ENCODE data around the gene SIL1. TPM values are rescaled to one million over a fixed set of nuclear protein-coding genes. Genes with fewer than 3 reads are reported as not detected.

The SIL1 gene
- total RNA-seq, 1 experiment from 2014 or later: 10.7 TPM

GRCh38 chr5:138948471-138949222 lies 249.5 kb downstream of the SIL1 start (continued):
- TF ChIP-seq ARID4B (CRISPR knock-in tag; IDR thresholded peaks at IDR 0.05; ENCODE audit: borderline replicate concordance): no peak
- no peak for TF ChIP-seq CREB1 (CRISPR knock-in tag; IDR thresholded peaks at IDR 0.05)
- no peak for TF ChIP-seq ZNF317 (CRISPR knock-in tag; IDR thresholded peaks at IDR 0.05; ENCODE audit: borderline replicate concordance, low read depth)
- no peak for TF ChIP-seq ZSCAN18 (CRISPR knock-in tag; IDR thresholded peaks at IDR 0.05)
- TF ChIP-seq ESRRA (CRISPR knock-in tag; IDR thresholded peaks at IDR 0.05; ENCODE audit: borderline replicate concordance): no peak
- TF ChIP-seq RORB (CRISPR knock-in tag; IDR thresholded peaks at IDR 0.05): no peak

- Mint-ChIP-seq H3K4me1 (peaks cover 35% of the 10 kb centered on the region), H3K4me3 (no peak overlapping the region), H3K27me3 (ENCODE audit: low read depth) (no peaks in the 10 kb centered on the region), H3K36me3 (no peaks in the 10 kb centered on the region), H3K9me3 (no peaks in the 10 kb centered on the region), H3K27ac (no peak overlapping the region; the same call in 1 of the 2 replicates)
- ATAC-seq (no peak), DNase-seq (ENCODE audit: low spot score) (no peak)
- CTCF ChIA-PET: no interaction called here
- POLR2A ChIA-PET: no interaction called here
- TF ChIP-seq OVOL2 (CRISPR knock-in tag; IDR thresholded peaks at IDR 0.05; ENCODE audit: borderline replicate concordance) (no peak), KAT7 (CRISPR knock-in tag; IDR thresholded peaks at IDR 0.05; ENCODE audit: borderline replicate concordance) (no peak), ZNF232 (CRISPR knock-in tag; IDR thresholded peaks at IDR 0.05) (no peak), ZNF317 (CRISPR knock-in tag; IDR thresholded peaks at IDR 0.05; ENCODE audit: borderline replicate concordance, low read depth) (no peak), MYBL2 (CRISPR knock-in tag; IDR thresholded peaks at IDR 0.05) (no peak), ZBTB21 (CRISPR knock-in tag; IDR thresholded peaks at IDR 0.05; ENCODE audit: borderline replicate concordance) (no peak), ZNF121 (CRISPR knock-in tag; IDR thresholded peaks at IDR 0.05) (no peak), GRHL2 (CRISPR knock-in tag; IDR thresholded peaks at IDR 0.05; ENCODE audit: insufficient replicate concordance, severe bottlenecking) (no peak), CREM (CRISPR knock-in tag; IDR thresholded peaks at IDR 0.05) (no peak), ATF1 (CRISPR knock-in tag; IDR thresholded peaks at IDR 0.05) (no peak), EMX1 (CRISPR knock-in tag; IDR thresholded peaks at IDR 0.05) (no peak), GABPB1 (CRISPR knock-in tag; IDR thresholded peaks at IDR 0.05) (no peak)
Measured at GRCh38 chr5:138947780-138948179, 250.4 kb downstream of the SIL1 start.

GRCh38 chr5:138946831-138947560 lies 251.2 kb downstream of the SIL1 start:
- Mint-ChIP-seq H3K27me3 (ENCODE audit: low read depth) (no peaks in the 10 kb centered on the region), H3K27ac (no peak overlapping the region), H3K4me1 (peaks cover 38% of the 10 kb centered on the region), H3K4me3 (no peak overlapping the region), H3K36me3 (no peaks in the 10 kb centered on the region), H3K9me3 (no peaks in the 10 kb centered on the region)
- ChIA-PET CTCF (interaction anchor here (0.5 to 2.5 kb wide), 4 partner anchors 8 to 315 kb away, joined by 3 to 9 read pairs (median 7); no protein-coding TSS in a partner anchor), POLR2A (interaction anchor here (0.6 kb wide), 1 partner anchor 151 kb away, joined by 3 read pairs; no protein-coding TSS in a partner anchor)
- DNase-seq (ENCODE audit: low spot score) (no peak), ATAC-seq (no peak)
- TF ChIP-seq RELA (CRISPR knock-in tag; IDR thresholded peaks at IDR 0.05; ENCODE audit: borderline replicate concordance): no peak
- no peak for TF ChIP-seq SMAD4 (CRISPR knock-in tag; IDR thresholded peaks at IDR 0.05)
- TF ChIP-seq ZBTB21 (CRISPR knock-in tag; IDR thresholded peaks at IDR 0.05; ENCODE audit: borderline replicate concordance): no peak
- TF ChIP-seq NR1H2 (CRISPR knock-in tag; IDR thresholded peaks at IDR 0.05): no peak
- TF ChIP-seq CBFB (CRISPR knock-in tag; IDR thresholded peaks at IDR 0.05; ENCODE audit: low read depth): no peak
- no peak for TF ChIP-seq E2F1 (CRISPR knock-in tag; IDR thresholded peaks at IDR 0.05)
- no peak for TF ChIP-seq FOXP1 (CRISPR knock-in tag; IDR thresholded peaks at IDR 0.05; ENCODE audit: borderline replicate concordance)
- TF ChIP-seq EMX1 (CRISPR knock-in tag; IDR thresholded peaks at IDR 0.05): no peak
- TF ChIP-seq CREB1 (CRISPR knock-in tag; IDR thresholded peaks at IDR 0.05): no peak
- TF ChIP-seq HMGA2 (CRISPR knock-in tag; IDR thresholded peaks at IDR 0.05): no peak
- TF ChIP-seq NFE2L1 (CRISPR knock-in tag; IDR thresholded peaks at IDR 0.05): no peak
- TF ChIP-seq GABPB1 (CRISPR knock-in tag; IDR thresholded peaks at IDR 0.05): no peak

Data from WTC11 (cell line).